ENCODE data around the gene FOXI1. TPM values are rescaled to one million over a fixed set of nuclear protein-coding genes. Genes with fewer than 3 reads are reported as not detected.

Gene FOXI1
- total RNA-seq, 1 experiment from 2014 or later, result 0.44 TPM

DNA sequence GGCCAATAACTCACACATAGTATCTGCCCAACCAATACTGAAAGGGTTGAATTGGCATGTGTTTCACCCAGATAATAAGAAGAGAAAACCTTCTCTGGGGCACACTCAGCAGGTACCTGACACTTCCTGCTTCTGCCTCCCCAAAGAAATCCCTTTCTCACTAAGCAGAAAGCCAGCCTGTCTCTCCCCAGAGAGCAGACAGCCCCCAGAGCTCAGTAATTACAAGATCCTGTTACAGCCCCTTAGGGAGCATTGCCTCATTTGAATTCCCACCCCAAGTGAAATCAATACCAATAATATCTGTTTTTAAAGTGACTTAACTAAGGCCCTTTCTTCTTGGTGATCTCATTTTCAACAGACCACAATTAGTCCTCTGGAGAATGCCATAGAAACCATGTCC is 38.5 kb upstream of the FOXI1 start:
- no peak overlapping the region for H3K27ac ChIP-seq (ENCODE audit: low read length)
- TF ChIP-seq, protein P1, sequence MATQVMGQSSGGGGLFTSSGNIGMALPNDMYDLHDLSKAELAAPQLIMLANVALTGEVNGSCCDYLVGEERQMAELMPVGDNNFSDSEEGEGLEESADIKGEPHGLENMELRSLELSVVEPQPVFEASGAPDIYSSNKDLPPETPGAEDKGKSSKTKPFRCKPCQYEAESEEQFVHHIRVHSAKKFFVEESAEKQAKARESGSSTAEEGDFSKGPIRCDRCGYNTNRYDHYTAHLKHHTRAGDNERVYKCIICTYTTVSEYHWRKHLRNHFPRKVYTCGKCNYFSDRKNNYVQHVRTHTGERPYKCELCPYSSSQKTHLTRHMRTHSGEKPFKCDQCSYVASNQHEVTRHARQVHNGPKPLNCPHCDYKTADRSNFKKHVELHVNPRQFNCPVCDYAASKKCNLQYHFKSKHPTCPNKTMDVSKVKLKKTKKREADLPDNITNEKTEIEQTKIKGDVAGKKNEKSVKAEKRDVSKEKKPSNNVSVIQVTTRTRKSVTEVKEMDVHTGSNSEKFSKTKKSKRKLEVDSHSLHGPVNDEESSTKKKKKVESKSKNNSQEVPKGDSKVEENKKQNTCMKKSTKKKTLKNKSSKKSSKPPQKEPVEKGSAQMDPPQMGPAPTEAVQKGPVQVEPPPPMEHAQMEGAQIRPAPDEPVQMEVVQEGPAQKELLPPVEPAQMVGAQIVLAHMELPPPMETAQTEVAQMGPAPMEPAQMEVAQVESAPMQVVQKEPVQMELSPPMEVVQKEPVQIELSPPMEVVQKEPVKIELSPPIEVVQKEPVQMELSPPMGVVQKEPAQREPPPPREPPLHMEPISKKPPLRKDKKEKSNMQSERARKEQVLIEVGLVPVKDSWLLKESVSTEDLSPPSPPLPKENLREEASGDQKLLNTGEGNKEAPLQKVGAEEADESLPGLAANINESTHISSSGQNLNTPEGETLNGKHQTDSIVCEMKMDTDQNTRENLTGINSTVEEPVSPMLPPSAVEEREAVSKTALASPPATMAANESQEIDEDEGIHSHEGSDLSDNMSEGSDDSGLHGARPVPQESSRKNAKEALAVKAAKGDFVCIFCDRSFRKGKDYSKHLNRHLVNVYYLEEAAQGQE (IDR thresholded peaks at IDR 0.05; ENCODE audit: insufficient read depth in 1 of 2, low read depth in 2 of 2, low read length in 1 of 2), result no peak
- TF ChIP-seq, protein P2, sequence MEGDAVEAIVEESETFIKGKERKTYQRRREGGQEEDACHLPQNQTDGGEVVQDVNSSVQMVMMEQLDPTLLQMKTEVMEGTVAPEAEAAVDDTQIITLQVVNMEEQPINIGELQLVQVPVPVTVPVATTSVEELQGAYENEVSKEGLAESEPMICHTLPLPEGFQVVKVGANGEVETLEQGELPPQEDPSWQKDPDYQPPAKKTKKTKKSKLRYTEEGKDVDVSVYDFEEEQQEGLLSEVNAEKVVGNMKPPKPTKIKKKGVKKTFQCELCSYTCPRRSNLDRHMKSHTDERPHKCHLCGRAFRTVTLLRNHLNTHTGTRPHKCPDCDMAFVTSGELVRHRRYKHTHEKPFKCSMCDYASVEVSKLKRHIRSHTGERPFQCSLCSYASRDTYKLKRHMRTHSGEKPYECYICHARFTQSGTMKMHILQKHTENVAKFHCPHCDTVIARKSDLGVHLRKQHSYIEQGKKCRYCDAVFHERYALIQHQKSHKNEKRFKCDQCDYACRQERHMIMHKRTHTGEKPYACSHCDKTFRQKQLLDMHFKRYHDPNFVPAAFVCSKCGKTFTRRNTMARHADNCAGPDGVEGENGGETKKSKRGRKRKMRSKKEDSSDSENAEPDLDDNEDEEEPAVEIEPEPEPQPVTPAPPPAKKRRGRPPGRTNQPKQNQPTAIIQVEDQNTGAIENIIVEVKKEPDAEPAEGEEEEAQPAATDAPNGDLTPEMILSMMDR (IDR thresholded peaks at IDR 0.05), result no peak
- TF ChIP-seq TCF7L2 (IDR thresholded peaks at IDR 0.05; ENCODE audit: low read depth, low read length) (no peak), POLR2AphosphoS5 (IDR thresholded peaks at IDR 0.05; ENCODE audit: low read depth, low read length) (no peak), SIN3A (IDR thresholded peaks at IDR 0.05; ENCODE audit: borderline replicate concordance, insufficient read depth, low read depth, low read length) (no peak)
- BruUV-seq (replicated peaks), result no TSS peak
- H3K4me1 ChIP-seq (ENCODE audit: control insufficient read depth, insufficient read depth, low read length), result no peaks in the 10 kb centered on the region
- H3K9me3 ChIP-seq (ENCODE audit: control insufficient read depth, insufficient read depth, low read depth, low read length), result no peaks in the 10 kb centered on the region
- intact Hi-C loops (cut with micrococcal nuclease; ENCODE audit: unreplicated experiment) (no loop called here), in situ Hi-C loops (cut with HindIII; ENCODE audit: low pct_unique_long_range_greater_than_20kb, low sequenced_read_pairs) (no loop called here)
- ChIA-PET POLR2A (no interaction called here), CTCF (no interaction called here)
- H3K4me3 ChIP-seq (ENCODE audit: low read depth in 2 of 2, low read length in 2 of 2), result no peak overlapping the region
- no peak for ATAC-seq
- no peaks in the 10 kb centered on the region for H3K36me3 ChIP-seq (ENCODE audit: control insufficient read depth, insufficient read depth, low read length)
- no peak for DNase-seq (ENCODE audit: low read depth, low spot score)
- H3K27me3 ChIP-seq (ENCODE audit: control insufficient read depth, insufficient read depth, low read length), result no peaks in the 10 kb centered on the region

DNA sequence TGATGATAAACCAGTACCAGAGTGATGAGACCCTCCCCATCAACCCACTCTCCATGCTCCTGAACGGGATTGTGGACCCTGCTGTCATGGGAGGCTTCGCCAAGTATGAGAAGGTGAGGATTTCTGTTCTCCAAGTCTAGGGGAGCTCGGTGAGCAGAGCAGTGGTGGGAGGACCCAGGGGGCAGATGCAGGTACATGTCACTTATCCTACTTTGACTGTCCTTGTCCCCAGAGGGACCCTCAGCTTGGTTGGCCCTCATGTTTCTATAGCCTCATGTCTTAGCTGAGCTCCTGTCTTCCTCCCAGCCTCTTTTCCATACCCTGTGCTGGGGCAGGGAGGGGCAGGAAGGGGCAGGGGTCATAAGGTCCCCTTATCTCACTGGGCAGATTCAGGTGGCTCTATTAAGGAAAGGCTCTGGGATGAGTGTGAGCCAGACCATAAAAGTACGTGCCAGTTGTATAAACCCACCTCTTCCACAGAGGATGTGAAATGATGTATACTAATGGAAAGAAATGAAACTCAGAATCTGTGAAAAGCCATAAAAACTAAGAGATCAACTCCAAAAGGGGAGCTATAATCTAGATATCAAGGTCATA is 38.0 kb upstream of the FOXI1 start:
- no peak overlapping the region for H3K27ac ChIP-seq (ENCODE audit: low read length)
- ATAC-seq (no peak), DNase-seq (ENCODE audit: low read depth, low spot score) (no peak)
- in situ Hi-C loops (cut with HindIII; ENCODE audit: low pct_unique_long_range_greater_than_20kb, low sequenced_read_pairs) (no loop called here), intact Hi-C loops (cut with micrococcal nuclease; ENCODE audit: unreplicated experiment) (no loop called here)
- BruUV-seq (replicated peaks), result no TSS peak
- no peaks in the 10 kb centered on the region for H3K9me3 ChIP-seq (ENCODE audit: control insufficient read depth, insufficient read depth, low read depth, low read length)
- H3K36me3 ChIP-seq (ENCODE audit: control insufficient read depth, insufficient read depth, low read length), result no peaks in the 10 kb centered on the region
- ChIA-PET POLR2A (no interaction called here), CTCF (no interaction called here)
- TF ChIP-seq POLR2AphosphoS5 (IDR thresholded peaks at IDR 0.05; ENCODE audit: low read depth, low read length), result no peak
- TF ChIP-seq, protein P2 (IDR thresholded peaks at IDR 0.05), result no peak
- no peak for TF ChIP-seq SIN3A (IDR thresholded peaks at IDR 0.05; ENCODE audit: borderline replicate concordance, insufficient read depth, low read depth, low read length)
- TF ChIP-seq, protein P1 (IDR thresholded peaks at IDR 0.05; ENCODE audit: insufficient read depth in 1 of 2, low read depth in 2 of 2, low read length in 1 of 2), result no peak
- TF ChIP-seq TCF7L2 (IDR thresholded peaks at IDR 0.05; ENCODE audit: low read depth, low read length), result no peak
- no peaks in the 10 kb centered on the region for H3K4me1 ChIP-seq (ENCODE audit: control insufficient read depth, insufficient read depth, low read length)
- H3K27me3 ChIP-seq (ENCODE audit: control insufficient read depth, insufficient read depth, low read length), result no peaks in the 10 kb centered on the region
- no peak overlapping the region for H3K4me3 ChIP-seq (ENCODE audit: low read depth in 2 of 2, low read length in 2 of 2)

All from Panc1 (cell line).